Putamen (tissue), 1 donor: ENCODE measurements around the gene WIF1.

Source experiments
- DNase-seq: peaks from one replicate; pipeline ENCODE4 v3.0.0-alpha.2; 2016; ENCODE audit warnings: low spot score

WIF1 gene

GRCh38 chr12:65121049-65121955 lies at the start of gene WIF1:
WIF1 (minus strand) TSS chr12:65121305; CDS start chr12:65121191, 114 bp downstream.
- DNase-seq: peak; percentile 27

GRCh38 chr12:65170209-65170881 lies 49.2 kb upstream of the WIF1 start:
- peak; percentile 21 for DNase-seq

GRCh38 chr12:65169320-65170208 lies 48.5 kb upstream of the WIF1 start, which contains the start of gene LEMD3:
LEMD3 (plus strand) TSS chr12:65169583; CDS start chr12:65169597, 14 bp downstream.
- DNase-seq: peak; percentile 94

GRCh38 chr12:65168681-65169319 lies 47.7 kb upstream of the WIF1 start:
- no peak for DNase-seq

GRCh38 chr12:65164774-65165173 lies 43.7 kb upstream of the WIF1 start:
- no peak for DNase-seq

GRCh38 chr12:65164244-65164643 lies 43.1 kb upstream of the WIF1 start:
- no peak for DNase-seq

GRCh38 chr12:65162609-65163008 lies 41.5 kb upstream of the WIF1 start:
- no peak for DNase-seq

- DNase-seq: no peak
Observed at GRCh38 chr12:65157091-65157490, 36.0 kb upstream of the WIF1 start.

GRCh38 chr12:65156366-65156841 lies 35.3 kb upstream of the WIF1 start:
- DNase-seq: no peak

GRCh38 chr12:65155784-65156183 lies 34.7 kb upstream of the WIF1 start:
- DNase-seq: no peak

GRCh38 chr12:65152596-65152995 lies 31.5 kb upstream of the WIF1 start:
- DNase-seq: no peak

GRCh38 chr12:65152012-65152411 lies 30.9 kb upstream of the WIF1 start:
- no peak for DNase-seq

- DNase-seq: no peak
Observed at GRCh38 chr12:65147312-65147905, 26.3 kb upstream of the WIF1 start.

GRCh38 chr12:65140738-65141137 lies 19.6 kb upstream of the WIF1 start:
- DNase-seq: no peak

GRCh38 chr12:65139389-65139788 lies 18.3 kb upstream of the WIF1 start:
- DNase-seq: no peak

GRCh38 chr12:65133879-65134278 lies 12.8 kb upstream of the WIF1 start:
- no peak for DNase-seq

GRCh38 chr12:65126482-65126881 lies 5.4 kb upstream of the WIF1 start:
- no peak for DNase-seq

GRCh38 chr12:65125975-65126374 lies 4.9 kb upstream of the WIF1 start:
- DNase-seq: no peak

- DNase-seq: no peak
Observed at GRCh38 chr12:65125247-65125646, 4.1 kb upstream of the WIF1 start.

GRCh38 chr12:65123435-65124063 lies 2.4 kb upstream of the WIF1 start:
- DNase-seq: peak; percentile 12

GRCh38 chr12:65122703-65123102 lies 1.6 kb upstream of the WIF1 start:
- DNase-seq: no peak
